Measurements from ENCODE around the gene ZNF474. TPM values are rescaled to one million over a fixed set of nuclear protein-coding genes. Genes with fewer than 3 reads are reported as not detected.
"Not testable (repeated sequence)": the region's sequence is repeated elsewhere in the genome, so short reads cannot be mapped to it uniquely, and the experiment has no call there.

The ZNF474 gene
- total and polyA plus RNA-seq, 4 donors, result 0.94 to 8.9 (median 5.2) TPM

- no peaks in the 10 kb centered on the region for H3K4me1 ChIP-seq (ENCODE audit: control insufficient read depth in 5 of 5, insufficient read depth in 5 of 5, low read length in 5 of 5)
- 81 to 91% methylated on average over 7 of the region's 7 CpGs for WGBS, 2 donors
- no peak overlapping the region for H3K27ac ChIP-seq (ENCODE audit: low read depth in 1 of 2, low read length in 1 of 2)
- no peaks in the 10 kb centered on the region for H3K36me3 ChIP-seq (ENCODE audit: control insufficient read depth in 4 of 4, insufficient read depth in 4 of 4, low read length in 4 of 4)
- H3K27me3 ChIP-seq (ENCODE audit: control insufficient read depth in 3 of 3, insufficient read depth in 3 of 3, low read length in 2 of 3), result no peaks in the 10 kb centered on the region
- no peak overlapping the region for H3K9ac ChIP-seq (ENCODE audit: insufficient read depth in 1 of 2, low read length in 2 of 2)
- H3K4me3 ChIP-seq, result no peak overlapping the region
- no peak for TF ChIP-seq CTCF (IDR thresholded peaks at IDR 0.05; ENCODE audit: control extremely low read depth, extremely low read depth)
- no peak for DNase-seq
- H3K9me3 ChIP-seq (ENCODE audit: control insufficient read depth in 4 of 4, insufficient read depth in 3 of 4, low read length in 3 of 4), result no peaks in the 10 kb centered on the region
- no peak for ATAC-seq (ENCODE audit: insufficient read depth, low FRiP score)
Measured at GRCh38 chr5:122093415-122094180, 35.7 kb upstream of the ZNF474 start.

GRCh38 chr5:122094251-122094650 lies 35.1 kb upstream of the ZNF474 start:
- H3K27ac ChIP-seq (ENCODE audit: low read depth in 1 of 2, low read length in 1 of 2); ATAC-seq (ENCODE audit: insufficient read depth, low FRiP score): not testable (repeated sequence)

GRCh38 chr5:122095158-122095557 lies 34.2 kb upstream of the ZNF474 start:
- Histone ChIP-seq H3K27ac (ENCODE audit: low read depth in 1 of 2, low read length in 1 of 2) (no peak overlapping the region), H3K9me3 (ENCODE audit: control insufficient read depth in 4 of 4, insufficient read depth in 3 of 4, low read length in 3 of 4) (no peaks in the 10 kb centered on the region), H3K4me1 (ENCODE audit: control insufficient read depth in 5 of 5, insufficient read depth in 5 of 5, low read length in 5 of 5) (no peaks in the 10 kb centered on the region), H3K9ac (ENCODE audit: insufficient read depth in 1 of 2, low read length in 2 of 2) (no peak overlapping the region), H3K36me3 (ENCODE audit: control insufficient read depth in 4 of 4, insufficient read depth in 4 of 4, low read length in 4 of 4) (no peaks in the 10 kb centered on the region), H3K4me3 (no peak overlapping the region), H3K27me3 (ENCODE audit: control insufficient read depth in 3 of 3, insufficient read depth in 3 of 3, low read length in 2 of 3) (no peaks in the 10 kb centered on the region)
- ATAC-seq (ENCODE audit: insufficient read depth, low FRiP score) (no peak), DNase-seq (no peak)
- 76 to 78% methylated on average over 3 of the region's 3 CpGs for WGBS, 2 donors
- no peak for TF ChIP-seq CTCF (IDR thresholded peaks at IDR 0.05; ENCODE audit: control extremely low read depth, extremely low read depth)

More at GRCh38 chr5:122094251-122094650, 35.1 kb upstream of the ZNF474 start:
- DNase-seq; H3K9ac ChIP-seq (ENCODE audit: insufficient read depth in 1 of 2, low read length in 2 of 2); H3K9me3 ChIP-seq (ENCODE audit: control insufficient read depth in 4 of 4, insufficient read depth in 3 of 4, low read length in 3 of 4); H3K27me3 ChIP-seq (ENCODE audit: control insufficient read depth in 3 of 3, insufficient read depth in 3 of 3, low read length in 2 of 3); H3K4me3 ChIP-seq; H3K4me1 ChIP-seq (ENCODE audit: control insufficient read depth in 5 of 5, insufficient read depth in 5 of 5, low read length in 5 of 5); H3K36me3 ChIP-seq (ENCODE audit: control insufficient read depth in 4 of 4, insufficient read depth in 4 of 4, low read length in 4 of 4): not testable (repeated sequence)
- WGBS, 2 donors, result 90 to 92% methylated on average over 5 of the region's 5 CpGs

- Histone ChIP-seq H3K36me3 (ENCODE audit: control insufficient read depth in 4 of 4, insufficient read depth in 4 of 4, low read length in 4 of 4) (no peaks in the 10 kb centered on the region), H3K9ac (ENCODE audit: insufficient read depth in 1 of 2, low read length in 2 of 2) (no peak overlapping the region), H3K4me1 (ENCODE audit: control insufficient read depth in 5 of 5, insufficient read depth in 5 of 5, low read length in 5 of 5) (no peaks in the 10 kb centered on the region), H3K27ac (ENCODE audit: low read depth in 1 of 2, low read length in 1 of 2) (no peak overlapping the region), H3K27me3 (ENCODE audit: control insufficient read depth in 3 of 3, insufficient read depth in 3 of 3, low read length in 2 of 3) (no peaks in the 10 kb centered on the region), H3K4me3 (no peak overlapping the region), H3K9me3 (ENCODE audit: control insufficient read depth in 4 of 4, insufficient read depth in 3 of 4, low read length in 3 of 4) (no peaks in the 10 kb centered on the region)
- DNase-seq (no peak), ATAC-seq (ENCODE audit: insufficient read depth, low FRiP score) (no peak)
- WGBS, 2 donors, result 86 to 90% methylated on average over 1 of the region's 1 CpG
- TF ChIP-seq CTCF (IDR thresholded peaks at IDR 0.05; ENCODE audit: control extremely low read depth, extremely low read depth), result no peak
Measured at GRCh38 chr5:122097391-122097790, 32.0 kb upstream of the ZNF474 start.
